GM21619 (cell line): ENCODE results near the gene TBL1X.

Experiments
- ATAC-seq: cut with Tn5 transposase; IDR thresholded peaks from one replicate; pipeline ENCODE4 v1.9.1; 2021; ENCODE audit not compliant: unreplicated experiment

The TBL1X gene

GRCh38 chrX:9578083-9578779, 113.4 kb downstream of the TBL1X start:
- ATAC-seq = no peak

GRCh38 chrX:9581771-9582385, 117.0 kb downstream of the TBL1X start:
- no peak for ATAC-seq

- ATAC-seq = no peak
These were observed 118.1 kb downstream of the TBL1X start for GRCh38 chrX:9582956-9583355.

GRCh38 chrX:9586992-9587392, 122.1 kb downstream of the TBL1X start:
- no peak for ATAC-seq

GRCh38 chrX:9587642-9588041, 122.8 kb downstream of the TBL1X start:
- no peak for ATAC-seq

GRCh38 chrX:9591496-9591895, 126.6 kb downstream of the TBL1X start:
- no peak for ATAC-seq

GRCh38 chrX:9593756-9594155, 128.9 kb downstream of the TBL1X start:
- ATAC-seq = no peak

GRCh38 chrX:9595174-9595573, 130.3 kb downstream of the TBL1X start:
- ATAC-seq = no peak

- no peak for ATAC-seq
These were observed 132.0 kb downstream of the TBL1X start for GRCh38 chrX:9596837-9597236.

- ATAC-seq = no peak
These were observed 132.6 kb downstream of the TBL1X start for GRCh38 chrX:9597361-9598035.

- no peak for ATAC-seq
These were observed 133.5 kb downstream of the TBL1X start for GRCh38 chrX:9598344-9598743.

GRCh38 chrX:9604111-9604907, 139.5 kb downstream of the TBL1X start:
- ATAC-seq = no peak

- no peak for ATAC-seq
These were observed 140.0 kb downstream of the TBL1X start for GRCh38 chrX:9604908-9605306.

GRCh38 chrX:9605484-9605883, 140.6 kb downstream of the TBL1X start:
- ATAC-seq = no peak

GRCh38 chrX:9606971-9607370, 142.1 kb downstream of the TBL1X start:
- no peak for ATAC-seq

- no peak for ATAC-seq
These were observed 144.6 kb downstream of the TBL1X start for GRCh38 chrX:9609499-9609898.

- ATAC-seq = no peak
These were observed 145.1 kb downstream of the TBL1X start for GRCh38 chrX:9609987-9610386.

- ATAC-seq = no peak
These were observed 146.0 kb downstream of the TBL1X start for GRCh38 chrX:9610771-9611392.

GRCh38 chrX:9611436-9612145, 146.7 kb downstream of the TBL1X start:
- peak; percentile 61 for ATAC-seq

- no peak for ATAC-seq
These were observed 147.3 kb downstream of the TBL1X start for GRCh38 chrX:9612146-9612505.
